Activated T-cell treated with anti-CD3 and anti-CD28 coated beads, Interleukin-2, amount 50 U/mL, for 48 hours (primary cell): Measurements from ENCODE around the gene EIF4E1B.
"Not testable (repeated sequence)": the region's sequence is repeated elsewhere in the genome, so short reads cannot be mapped to it uniquely, and the experiment has no call there.

Source experiments
- DNase-seq, 2 experiments: peaks; one replicate each; pipeline ENCODE4 v3.0.0-alpha.2; 2020

Gene EIF4E1B

GRCh38 chr5:176629853-176630680 lies at the start of gene EIF4E1B, which contains the start of gene SNCB:
EIF4E1B (plus strand) TSS chr5:176630675; CDS start chr5:176642788, 12,113 bp downstream.
SNCB (minus strand) TSS chr5:176630534; CDS start chr5:176629654, 880 bp downstream.
- DNase-seq = peak; percentile 72 to 79

GRCh38 chr5:176581361-176581760 lies 49.1 kb upstream of the EIF4E1B start:
- no peak for DNase-seq

GRCh38 chr5:176583076-176583475 lies 47.4 kb upstream of the EIF4E1B start:
- DNase-seq = no peak

GRCh38 chr5:176587398-176587797 lies 43.1 kb upstream of the EIF4E1B start:
- DNase-seq = no peak

- no peak for DNase-seq
Measured at GRCh38 chr5:176588297-176588696, 42.2 kb upstream of the EIF4E1B start.

- DNase-seq = no peak
Measured at GRCh38 chr5:176589039-176589769, 41.3 kb upstream of the EIF4E1B start.

GRCh38 chr5:176590035-176590717 lies 40.3 kb upstream of the EIF4E1B start:
- no peak for DNase-seq

- DNase-seq = not testable (repeated sequence)
Measured at GRCh38 chr5:176591667-176592066, 38.8 kb upstream of the EIF4E1B start.

- no peak for DNase-seq
Measured at GRCh38 chr5:176592573-176592972, 37.9 kb upstream of the EIF4E1B start.

GRCh38 chr5:176593273-176593869 lies 37.1 kb upstream of the EIF4E1B start:
- no peak for DNase-seq

- no peak for DNase-seq
Measured at GRCh38 chr5:176594554-176594953, 35.9 kb upstream of the EIF4E1B start.

- DNase-seq = no peak
Measured at GRCh38 chr5:176595386-176595943, 35.0 kb upstream of the EIF4E1B start.

GRCh38 chr5:176596069-176596644 lies 34.3 kb upstream of the EIF4E1B start:
- no peak for DNase-seq

GRCh38 chr5:176596689-176597416 lies 33.6 kb upstream of the EIF4E1B start:
- DNase-seq = peak; percentile 76 to 80

GRCh38 chr5:176597417-176598389 lies 32.8 kb upstream of the EIF4E1B start:
- peak; percentile 39 to 43 for DNase-seq

- DNase-seq = not testable (repeated sequence)
Measured at GRCh38 chr5:176599749-176600430, 30.6 kb upstream of the EIF4E1B start.

- no peak for DNase-seq
Measured at GRCh38 chr5:176601901-176602482, 28.5 kb upstream of the EIF4E1B start.

- DNase-seq = no peak
Measured at GRCh38 chr5:176603091-176603490, 27.4 kb upstream of the EIF4E1B start.

- DNase-seq = no peak
Measured at GRCh38 chr5:176606032-176606431, 24.4 kb upstream of the EIF4E1B start.
